GM12864 (cell line): ENCODE measurements around the gene MBD5.

Experiments
- DNase-seq: peaks from one replicate; pipeline ENCODE4 v3.0.0-alpha.2; 2011; ENCODE audit warnings: low read depth
- H3K4me3 ChIP-seq: 2 replicates; pipeline ENCODE4 v1.5.1; 2011; ENCODE audit warnings: mild to moderate bottlenecking, low read depth, low read length, control low read depth
- TF ChIP-seq, protein P1 (sequence below): IDR thresholded peaks from 2 replicates; pipeline ENCODE4 v1.5.1; 2011; ENCODE audit warnings: low read depth, mild to moderate bottlenecking, moderate library complexity, low read length, control low read depth, inconsistent platforms; ENCODE audit errors: missing control alignments

MBD5 gene

GRCh38 chr2:148136441-148136840 is 115.5 kb downstream of the MBD5 start:
- TF ChIP-seq, protein P1, sequence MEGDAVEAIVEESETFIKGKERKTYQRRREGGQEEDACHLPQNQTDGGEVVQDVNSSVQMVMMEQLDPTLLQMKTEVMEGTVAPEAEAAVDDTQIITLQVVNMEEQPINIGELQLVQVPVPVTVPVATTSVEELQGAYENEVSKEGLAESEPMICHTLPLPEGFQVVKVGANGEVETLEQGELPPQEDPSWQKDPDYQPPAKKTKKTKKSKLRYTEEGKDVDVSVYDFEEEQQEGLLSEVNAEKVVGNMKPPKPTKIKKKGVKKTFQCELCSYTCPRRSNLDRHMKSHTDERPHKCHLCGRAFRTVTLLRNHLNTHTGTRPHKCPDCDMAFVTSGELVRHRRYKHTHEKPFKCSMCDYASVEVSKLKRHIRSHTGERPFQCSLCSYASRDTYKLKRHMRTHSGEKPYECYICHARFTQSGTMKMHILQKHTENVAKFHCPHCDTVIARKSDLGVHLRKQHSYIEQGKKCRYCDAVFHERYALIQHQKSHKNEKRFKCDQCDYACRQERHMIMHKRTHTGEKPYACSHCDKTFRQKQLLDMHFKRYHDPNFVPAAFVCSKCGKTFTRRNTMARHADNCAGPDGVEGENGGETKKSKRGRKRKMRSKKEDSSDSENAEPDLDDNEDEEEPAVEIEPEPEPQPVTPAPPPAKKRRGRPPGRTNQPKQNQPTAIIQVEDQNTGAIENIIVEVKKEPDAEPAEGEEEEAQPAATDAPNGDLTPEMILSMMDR = no peak
- DNase-seq = no peak
- H3K4me3 ChIP-seq = no peak overlapping the region

GRCh38 chr2:148161909-148162435 is 141.1 kb downstream of the MBD5 start:
- DNase-seq = no peak
- H3K4me3 ChIP-seq = no peak overlapping the region
- TF ChIP-seq, protein P1 = no peak

DNA sequence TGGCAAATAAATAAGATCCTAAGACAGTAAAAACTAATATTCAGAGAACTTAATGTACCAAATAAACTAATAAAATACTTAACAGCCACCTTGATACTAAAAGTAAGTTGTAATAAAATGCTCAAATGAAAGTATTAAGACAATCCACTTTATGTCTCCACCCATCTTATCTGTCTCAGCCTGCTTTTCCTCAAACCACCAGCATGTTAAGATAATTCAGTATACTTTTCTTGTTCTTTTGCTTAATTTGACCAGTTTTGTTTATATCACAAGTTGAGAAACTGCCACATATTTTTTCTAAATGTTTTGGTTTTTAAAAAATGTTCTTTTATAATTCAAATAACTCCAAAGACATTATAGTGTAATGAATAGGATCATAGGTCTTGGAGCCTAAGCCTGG is 142.0 kb downstream of the MBD5 start:
- DNase-seq = no peak
- no peak overlapping the region for H3K4me3 ChIP-seq
- TF ChIP-seq, protein P1 = no peak

DNA sequence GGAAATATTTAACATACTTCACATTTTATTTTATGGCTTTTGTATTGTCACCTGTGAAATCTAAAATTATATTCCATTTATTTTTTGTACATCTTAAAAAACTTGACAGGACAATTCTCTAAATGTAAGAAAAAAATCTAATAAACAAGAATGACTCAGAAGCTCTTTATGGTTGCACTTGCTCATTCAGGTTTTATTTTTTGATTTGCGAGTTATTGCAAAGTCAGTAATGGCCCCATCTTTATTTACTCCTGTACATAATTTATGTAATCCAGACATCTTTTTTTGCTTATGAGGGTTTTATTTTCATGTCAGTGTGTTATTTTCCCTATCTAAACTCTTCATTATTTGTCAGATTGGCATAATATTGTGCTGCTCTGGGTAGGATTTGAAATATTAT is 145.1 kb downstream of the MBD5 start:
- DNase-seq = no peak
- TF ChIP-seq, protein P1 = no peak

DNA sequence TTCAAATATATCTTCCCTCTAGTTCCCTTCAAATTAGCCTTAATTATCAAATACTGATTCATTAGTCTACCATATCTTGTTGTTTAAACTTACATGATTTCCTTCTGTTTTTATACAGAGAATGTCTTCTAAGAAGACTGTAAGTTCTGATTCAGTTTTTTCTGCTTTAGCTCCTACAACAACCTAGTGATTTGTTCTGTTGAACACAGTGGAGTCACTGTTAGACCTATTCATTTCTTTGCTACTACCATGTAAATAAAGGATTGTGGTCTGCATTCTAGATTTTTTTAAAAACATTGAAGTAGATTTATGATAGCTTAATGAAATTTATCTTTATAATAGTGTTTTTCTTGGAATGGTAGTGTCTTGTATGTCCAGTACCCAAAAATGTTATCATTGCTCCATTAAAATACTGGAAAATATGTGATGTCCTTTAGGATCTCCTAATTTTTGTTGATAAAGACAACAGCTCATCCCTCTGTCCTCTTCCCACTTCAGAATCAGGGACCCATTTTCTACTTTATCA is 146.4 kb downstream of the MBD5 start:
- no peak overlapping the region for H3K4me3 ChIP-seq
- TF ChIP-seq, protein P1 = no peak
- no peak for DNase-seq

More for the DNA sequence above, 145.1 kb downstream of the MBD5 start:
- no peak overlapping the region for H3K4me3 ChIP-seq

- no peak overlapping the region for H3K4me3 ChIP-seq
- no peak for DNase-seq
- TF ChIP-seq, protein P1 = no peak
These were observed 147.0 kb downstream of the MBD5 start for GRCh38 chr2:148167855-148168254.

- H3K4me3 ChIP-seq = no peak overlapping the region
- DNase-seq = no peak
- TF ChIP-seq, protein P1 = no peak
These were observed 151.4 kb downstream of the MBD5 start for GRCh38 chr2:148172131-148172753.
